Adipose tissue (tissue), 3 donors: ENCODE data around the gene MAP2K5. TPM values are rescaled to one million over a fixed set of nuclear protein-coding genes. Genes with fewer than 3 reads are reported as not detected.

Experiments
- H3K27ac ChIP-seq: one replicate; pipeline ENCODE4 v1.5.1; 2013; ENCODE audit warnings: low read depth, low read length
- WGBS, 3 donors: extraction: QIAGEN DNeasy Blood & Tissue Kit; methylation state at CpG; one replicate each; pipeline ENCODE4 v1.1.7; 2013; 5-methylcytosine and 5-hydroxymethylcytosine counted together
- polyA plus RNA-seq, 3 donors: library from polyadenylated mRNA; stranded (reverse); fragments of 200-250 nt; gene quantifications; one replicate each; pipeline ENCODE4 v1.2.3, GENCODE V29; 2013
- donor health status: healthy with polysubstance abuse.
- donor health status: Bipolar disorder and iron deficiency.
- donor health status: healthy.

Gene MAP2K5
- polyA plus RNA-seq, 3 donors, result 10.3 to 13.3 (median 10.7) TPM

- H3K27ac ChIP-seq, result no peak overlapping the region
- WGBS, 3 donors, result 88 to 92% (median 89%) methylated on average over 3 of the region's 3 CpGs
Measured at GRCh38 chr15:67690936-67691335, 148.4 kb downstream of the MAP2K5 start.

- 83 to 91% (median 88%) methylated on average over 4 of the region's 4 CpGs for WGBS, 3 donors
- H3K27ac ChIP-seq, result no peak overlapping the region
Measured at GRCh38 chr15:67691450-67691849, 148.9 kb downstream of the MAP2K5 start.

- WGBS, 3 donors, result 89 to 94% (median 93%) methylated on average over 3 of the region's 3 CpGs
Measured at GRCh38 chr15:67692573-67692972, 150.1 kb downstream of the MAP2K5 start.

GRCh38 chr15:67696087-67696486 lies 153.6 kb downstream of the MAP2K5 start:
- no peak overlapping the region for H3K27ac ChIP-seq
- WGBS, 3 donors, result 97 to 100% (median 100%) methylated on average over 1 of the region's 1 CpG

More at GRCh38 chr15:67692573-67692972, 150.1 kb downstream of the MAP2K5 start:
- H3K27ac ChIP-seq, result no peak overlapping the region

- WGBS, 3 donors, result 89 to 96% (median 94%) methylated on average over 2 of the region's 2 CpGs
- no peak overlapping the region for H3K27ac ChIP-seq
Measured at GRCh38 chr15:67700023-67700422, 157.5 kb downstream of the MAP2K5 start.

- 88 to 99% (median 93%) methylated on average over 2 of the region's 2 CpGs for WGBS, 3 donors
- no peak overlapping the region for H3K27ac ChIP-seq
Measured at GRCh38 chr15:67701669-67702068, 159.2 kb downstream of the MAP2K5 start.

- WGBS, 3 donors, result 97 to 100% (median 98%) methylated on average over 2 of the region's 2 CpGs
- no peak overlapping the region for H3K27ac ChIP-seq
Measured at GRCh38 chr15:67707520-67708283, 165.2 kb downstream of the MAP2K5 start.

- 86 to 88% (median 88%) methylated on average over 4 of the region's 4 CpGs for WGBS, 3 donors
- no peak overlapping the region for H3K27ac ChIP-seq
Measured at GRCh38 chr15:67708500-67708899, 166.0 kb downstream of the MAP2K5 start.

GRCh38 chr15:67715170-67715569 lies 172.7 kb downstream of the MAP2K5 start:
- no peak overlapping the region for H3K27ac ChIP-seq
- 38 to 98% (median 93%) methylated on average over 2 of the region's 2 CpGs for WGBS, 3 donors

GRCh38 chr15:67716171-67716570 lies 173.7 kb downstream of the MAP2K5 start:
- WGBS, 3 donors, result 91 to 96% (median 92%) methylated on average over 4 of the region's 4 CpGs
- no peak overlapping the region for H3K27ac ChIP-seq

- no peak overlapping the region for H3K27ac ChIP-seq
- 92 to 96% (median 94%) methylated on average over 1 of the region's 1 CpG for WGBS, 3 donors
Measured at GRCh38 chr15:67717776-67718175, 175.3 kb downstream of the MAP2K5 start.

GRCh38 chr15:67719330-67719959 lies 176.9 kb downstream of the MAP2K5 start:
- no peak overlapping the region for H3K27ac ChIP-seq
- WGBS, 3 donors, result 64 to 78% (median 77%) methylated on average over 1 of the region's 1 CpG

GRCh38 chr15:67720556-67721175 lies 178.2 kb downstream of the MAP2K5 start:
- no peak overlapping the region for H3K27ac ChIP-seq
- WGBS, 3 donors, result 62 to 80% (median 74%) methylated on average over 8 of the region's 8 CpGs

- 94 to 97% (median 96%) methylated on average over 5 of the region's 5 CpGs for WGBS, 3 donors
- no peak overlapping the region for H3K27ac ChIP-seq
Measured at GRCh38 chr15:67722030-67722817, 179.7 kb downstream of the MAP2K5 start.

GRCh38 chr15:67723294-67724024 lies 181.0 kb downstream of the MAP2K5 start:
- H3K27ac ChIP-seq, result no peak overlapping the region
- WGBS, 3 donors, result 68 to 82% (median 79%) methylated on average over 4 of the region's 4 CpGs

GRCh38 chr15:67724691-67725375 lies 182.3 kb downstream of the MAP2K5 start:
- H3K27ac ChIP-seq, result no peak overlapping the region
- 83 to 97% (median 87%) methylated on average over 4 of the region's 4 CpGs for WGBS, 3 donors

GRCh38 chr15:67730135-67730534 lies 187.6 kb downstream of the MAP2K5 start:
- 92 to 93% (median 93%) methylated on average over 1 of the region's 1 CpG for WGBS, 3 donors
- no peak overlapping the region for H3K27ac ChIP-seq
